GM21447 (cell line): ENCODE results near the gene PLOD3.

ENCODE experiments used
- ATAC-seq: cut with Tn5 transposase; IDR thresholded peaks from one replicate; pipeline ENCODE4 v1.9.1; 2021; ENCODE audit not compliant: unreplicated experiment

The PLOD3 gene

GRCh38 chr7:101186194-101186593, 31.2 kb downstream of the PLOD3 start:
- ATAC-seq, result no peak

DNA sequence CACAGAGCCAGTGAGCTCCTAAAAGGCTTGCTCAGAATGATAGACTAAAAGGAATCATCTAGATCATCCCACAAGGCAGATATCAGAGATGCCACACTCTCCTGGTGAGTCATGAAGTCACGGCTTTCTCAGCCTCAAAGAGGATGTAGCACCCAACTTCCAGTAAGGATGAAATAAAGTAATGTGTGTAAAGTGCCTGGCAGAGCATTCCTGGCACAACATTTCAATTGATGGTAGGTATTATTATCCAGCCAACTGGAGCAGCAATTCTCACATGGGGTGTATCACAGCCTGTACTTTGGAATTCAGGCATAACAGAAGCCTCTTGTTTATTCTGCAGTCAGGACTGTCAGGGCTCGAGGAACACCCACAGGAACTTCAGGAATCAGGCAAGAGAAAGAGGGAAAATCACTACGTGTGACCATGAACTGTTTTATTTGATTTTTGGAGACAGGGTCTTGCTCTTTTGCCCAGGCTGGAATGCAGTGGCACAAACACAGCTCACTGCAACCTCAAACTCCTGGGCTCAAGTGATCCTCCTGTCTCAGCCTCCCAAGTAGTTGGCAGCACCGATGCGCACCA, 32.0 kb downstream of the PLOD3 start:
- no peak for ATAC-seq

DNA sequence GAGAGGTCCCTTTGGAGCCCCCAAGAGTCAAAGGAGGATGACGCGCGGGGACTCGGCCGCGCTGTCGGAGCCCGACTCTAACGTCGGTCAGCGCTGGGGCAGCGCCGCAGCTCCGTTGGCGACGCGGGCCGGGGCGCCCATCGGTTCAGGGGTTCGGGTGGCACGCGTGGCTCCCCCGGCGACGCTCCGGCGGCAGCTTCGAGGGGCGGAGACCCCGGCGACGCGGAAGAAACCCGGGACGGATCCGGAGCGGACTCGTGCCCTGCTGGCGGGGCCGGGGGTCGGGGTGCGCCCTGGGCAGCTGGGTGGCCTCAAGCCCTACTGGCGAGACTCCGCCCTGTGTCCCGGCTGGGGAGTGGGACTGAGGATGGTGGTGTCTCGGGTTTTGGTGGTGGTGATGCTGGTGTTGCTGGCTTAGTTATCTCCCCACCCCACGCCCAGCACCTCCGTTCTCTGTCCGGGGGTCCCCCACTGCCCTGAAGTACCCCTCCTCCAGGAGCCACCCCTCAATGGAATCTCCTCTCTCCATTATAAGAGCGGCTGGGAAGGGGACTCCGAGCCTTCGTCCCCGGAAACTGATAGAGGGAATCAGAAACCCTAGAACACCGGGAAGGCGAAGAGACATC, 37.1 kb downstream of the PLOD3 start, which contains the start of gene NAT16:
Gene NAT16 (minus strand): TSS at position 164 of the 626 bp plus-strand sequence. CDS start 5,486 bp downstream, outside the sequence.
- no peak for ATAC-seq

DNA sequence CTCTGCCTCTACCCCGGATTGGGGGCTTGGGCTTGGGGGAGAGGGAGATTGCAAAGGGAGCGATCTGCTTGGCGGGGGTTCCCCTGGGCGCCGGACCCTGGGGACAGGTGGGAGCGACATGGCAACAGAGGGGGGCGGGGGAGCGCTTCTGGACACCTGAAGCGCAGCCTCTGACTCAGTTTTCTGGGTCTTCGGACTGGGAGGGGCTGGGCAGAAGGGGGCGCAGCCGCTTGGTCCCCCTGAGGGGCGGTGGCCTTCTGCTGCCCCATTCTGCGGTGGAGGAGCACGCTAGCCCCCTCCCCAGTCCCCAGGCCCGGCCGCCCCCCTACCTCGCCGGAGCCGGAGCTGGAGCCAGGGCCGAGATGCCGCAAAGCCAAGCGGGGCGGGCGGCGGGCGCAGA, 37.7 kb downstream of the PLOD3 start:
- ATAC-seq, result no peak

GRCh38 chr7:101179117-101179516, 38.3 kb downstream of the PLOD3 start:
- ATAC-seq, result no peak

- no peak for ATAC-seq
Measured at GRCh38 chr7:101177644-101178043, 39.7 kb downstream of the PLOD3 start.

GRCh38 chr7:101175664-101176063, 41.7 kb downstream of the PLOD3 start:
- no peak for ATAC-seq

- ATAC-seq, result no peak
Measured at GRCh38 chr7:101174322-101174854, 43.0 kb downstream of the PLOD3 start.

- no peak for ATAC-seq
Measured at GRCh38 chr7:101173752-101174244, 43.6 kb downstream of the PLOD3 start.

DNA sequence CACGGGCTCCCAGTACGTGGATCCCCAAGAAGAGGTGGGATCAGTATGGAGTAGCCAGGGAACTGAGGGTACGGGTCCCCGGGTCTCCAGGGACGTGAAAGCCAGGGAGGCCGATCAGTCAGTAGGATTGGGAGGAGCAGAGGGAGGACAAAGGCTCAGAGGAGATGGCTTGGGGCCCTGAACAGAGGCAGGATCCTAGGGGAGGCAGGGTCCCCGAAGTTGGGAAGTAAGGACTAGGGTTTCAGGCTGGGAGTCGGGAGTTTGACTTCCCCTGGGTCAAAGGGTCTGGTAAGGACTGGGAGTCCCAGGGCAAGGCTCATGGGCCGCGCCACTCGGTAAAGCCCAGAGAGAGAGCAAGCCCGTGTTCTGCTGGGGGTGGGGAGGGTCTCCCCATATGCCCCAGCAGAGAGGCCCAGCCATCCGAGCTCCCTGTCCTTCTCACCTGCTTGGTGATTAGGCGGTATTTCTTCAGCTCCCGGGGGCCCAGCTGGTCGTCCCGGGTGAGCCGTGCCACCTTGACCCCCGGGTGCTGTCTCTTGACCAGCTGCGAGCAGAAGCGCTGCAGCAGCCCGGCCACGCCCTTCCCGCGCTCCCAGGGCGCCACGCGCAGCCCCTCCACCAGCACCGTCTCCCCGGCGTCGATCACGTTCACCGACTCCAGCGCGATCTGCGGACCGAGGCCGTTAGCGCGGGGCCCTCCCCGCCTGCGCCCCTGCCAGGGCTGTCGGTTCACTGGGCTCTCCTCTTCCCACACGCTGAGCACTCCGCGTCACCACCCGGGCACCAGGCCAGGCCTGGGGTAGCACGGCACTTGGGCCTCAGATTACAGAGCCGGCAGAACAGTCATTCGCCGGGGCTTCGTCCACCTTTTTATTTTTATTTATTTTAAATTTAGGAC, 44.3 kb downstream of the PLOD3 start:
- no peak for ATAC-seq

DNA sequence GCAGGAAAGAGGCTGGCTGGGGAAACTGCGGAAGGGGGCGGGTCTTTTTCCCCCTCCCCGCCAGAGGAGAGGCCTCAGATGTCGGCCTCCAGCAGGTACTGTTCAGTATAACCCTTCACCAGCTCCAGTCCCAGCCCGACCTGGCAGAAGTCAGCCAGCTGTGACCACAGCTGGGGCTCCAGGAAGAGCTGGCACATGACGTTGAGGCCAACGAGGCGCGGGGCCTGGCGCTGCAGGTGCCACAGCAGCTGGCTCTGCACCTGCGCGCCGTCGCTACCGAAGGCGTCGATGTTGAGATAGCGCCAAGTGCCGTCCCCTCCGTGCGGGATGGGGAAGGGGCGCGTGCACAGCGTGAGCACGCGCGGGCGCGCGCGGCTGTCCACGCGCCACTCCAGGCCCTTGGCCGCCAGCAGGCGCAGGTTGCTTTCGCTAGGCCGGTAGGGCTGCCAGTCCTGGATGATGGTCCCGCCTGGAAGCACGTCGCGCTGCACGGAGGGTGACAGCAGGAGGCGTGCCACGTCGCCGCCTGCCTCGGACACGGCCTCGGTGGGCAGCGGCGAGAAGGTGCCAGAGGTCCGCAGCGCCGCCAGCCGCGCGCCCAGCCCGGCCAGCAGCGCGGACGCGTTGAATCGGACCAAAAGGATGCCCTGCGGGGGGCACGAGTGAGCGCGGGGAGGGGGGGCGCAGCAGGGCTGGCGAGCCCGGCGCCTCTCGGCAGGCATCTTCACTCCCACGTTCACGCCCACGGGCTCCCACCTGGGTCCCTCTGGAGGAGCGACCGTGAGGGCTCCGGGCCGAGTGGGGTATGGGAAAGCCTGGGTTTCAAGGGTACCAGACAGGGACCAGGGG, 45.2 kb downstream of the PLOD3 start:
- ATAC-seq, result no peak

DNA sequence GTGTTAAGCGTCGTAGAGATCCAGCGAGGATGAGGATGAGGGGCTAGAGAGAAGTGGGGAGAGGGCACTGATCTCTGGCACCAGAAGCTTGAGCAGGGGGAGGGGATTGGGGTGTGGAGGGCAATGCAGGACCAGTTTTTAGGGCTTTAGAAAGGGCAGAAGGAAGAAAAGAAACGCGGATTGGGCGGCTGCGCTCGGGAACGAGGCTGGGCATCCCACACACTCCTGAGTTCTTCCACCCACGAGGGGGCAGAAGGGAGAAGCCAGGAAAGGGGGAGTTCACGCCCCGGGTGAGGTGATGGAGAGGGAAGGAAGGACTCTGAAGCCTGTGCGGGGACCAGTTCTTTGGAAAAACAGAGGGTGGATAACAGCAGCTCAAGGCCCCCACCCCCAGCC, 45.9 kb downstream of the PLOD3 start:
- no peak for ATAC-seq

DNA sequence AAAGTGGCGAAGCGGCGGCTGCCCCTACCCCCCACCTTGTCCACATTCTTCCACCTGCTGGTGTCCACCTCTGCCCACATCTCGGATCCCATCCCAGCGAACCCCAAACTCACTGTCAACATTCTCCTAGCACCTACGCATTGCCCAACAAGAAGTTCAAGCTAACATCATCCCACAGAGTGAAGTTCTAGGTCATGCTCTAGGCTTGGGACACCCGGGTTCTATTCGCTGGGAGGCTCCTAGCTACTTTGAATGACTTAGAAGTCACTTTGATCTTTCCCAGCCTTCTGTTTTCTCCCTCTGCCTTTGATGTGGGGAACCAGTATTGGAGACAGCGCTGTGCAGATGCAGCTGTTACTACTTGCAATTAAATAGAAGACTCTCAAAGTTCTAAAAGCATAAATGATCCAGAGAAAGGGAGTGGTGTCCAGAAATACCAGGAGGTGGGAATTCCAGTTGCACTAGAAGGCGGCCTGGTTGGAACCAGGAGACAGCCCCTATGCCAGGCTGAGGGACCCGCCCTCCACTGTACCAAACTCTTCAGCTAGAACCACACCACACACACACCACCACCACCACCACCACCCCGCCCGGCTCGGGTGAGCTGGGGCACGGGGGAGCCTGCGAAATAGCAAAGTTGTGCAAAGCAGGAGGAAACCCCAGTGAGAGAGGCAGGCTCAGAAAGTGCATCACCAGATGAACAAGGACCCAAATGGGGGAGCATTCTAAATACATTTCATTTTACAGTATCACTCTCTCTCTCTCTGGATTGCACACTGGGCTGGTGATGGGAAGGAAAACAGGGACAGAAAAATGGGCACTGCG, 46.6 kb downstream of the PLOD3 start:
- no peak for ATAC-seq

- no peak for ATAC-seq
Measured at GRCh38 chr7:101169838-101170551, 47.4 kb downstream of the PLOD3 start.

DNA sequence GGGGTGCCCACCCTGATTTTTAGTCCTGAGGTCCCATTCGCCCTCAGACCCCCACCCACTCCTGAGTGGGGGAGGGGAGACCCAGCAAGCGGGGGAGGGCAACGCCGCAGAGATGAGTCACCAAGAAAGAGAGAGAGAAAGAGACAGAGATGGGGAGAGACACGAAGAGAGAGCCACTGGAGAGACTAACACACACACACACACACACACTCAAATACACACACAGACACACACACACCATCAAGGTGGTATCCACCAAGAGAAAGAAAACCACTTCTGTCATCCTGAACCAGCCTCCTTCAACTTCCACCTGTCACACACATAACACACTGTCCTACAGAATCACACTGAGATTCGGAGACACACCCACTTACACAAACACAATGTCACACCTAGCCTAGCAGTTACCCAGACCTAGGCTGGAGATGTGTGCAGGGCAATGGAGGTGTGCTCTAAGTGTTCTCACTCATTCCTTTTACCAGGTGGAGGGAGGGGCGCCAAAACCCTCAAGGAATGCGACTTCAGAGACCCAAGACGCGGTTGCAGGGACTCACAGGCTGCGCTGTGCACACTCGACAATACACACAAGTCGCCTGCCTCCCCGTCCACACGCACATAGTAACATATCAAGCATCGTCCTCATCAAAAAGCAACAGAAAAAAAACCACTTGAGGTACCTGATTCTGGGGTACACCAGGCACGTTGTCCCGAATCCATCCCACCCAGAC, 48.1 kb downstream of the PLOD3 start:
- ATAC-seq, result no peak

DNA sequence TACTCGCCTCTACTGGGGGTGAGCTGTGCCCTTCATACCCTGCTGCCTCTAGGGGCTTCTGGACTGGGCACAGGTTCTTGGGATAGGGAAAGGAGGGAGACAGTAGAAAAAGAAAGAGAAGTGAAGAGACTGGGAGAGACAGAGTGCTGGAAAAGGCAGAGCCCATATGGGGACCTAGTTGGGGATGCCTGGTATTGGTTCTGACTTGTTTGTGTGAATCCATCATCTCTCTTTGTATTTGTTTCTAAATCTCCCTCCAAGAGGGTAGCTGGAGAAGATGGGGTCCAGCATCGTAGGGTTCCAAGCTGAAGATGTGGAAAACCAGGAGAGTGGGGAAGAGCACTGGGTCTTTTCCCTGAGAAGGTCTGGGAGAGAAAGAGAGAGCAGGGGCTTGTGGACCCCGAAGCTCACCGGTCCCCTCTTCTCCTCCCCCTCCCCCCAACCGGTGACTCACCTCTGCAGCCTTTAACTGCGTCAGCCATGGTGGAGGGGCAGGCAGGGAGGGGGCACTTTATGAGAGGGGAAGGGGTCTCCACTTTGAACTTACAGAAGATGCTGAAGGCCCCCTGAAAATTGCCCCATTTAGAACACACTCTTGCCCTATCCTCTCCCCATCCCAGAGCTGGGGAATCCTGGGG, 48.9 kb downstream of the PLOD3 start:
- ATAC-seq, result no peak

- no peak for ATAC-seq
Measured at GRCh38 chr7:101167645-101168411, 49.6 kb downstream of the PLOD3 start.
